C4-2B (cell line): Measurements from ENCODE around the gene PRMT3.

Experiments
- CTCF ChIP-seq: fragments of 450-650 bp; conservative IDR thresholded peaks from 2 replicates; pipeline ENCODE4 v1.5.1; 2017; ENCODE audit warnings: mild to moderate bottlenecking
- ZFX ChIP-seq: fragments of 450-650 bp; IDR thresholded peaks from 2 replicates; pipeline ENCODE4 v1.6.1; 2017

GRCh38 chr11:20360650-20361049, 26.9 kb upstream of the PRMT3 start:
- TF ChIP-seq CTCF (no peak), ZFX (no peak)
